AG08396 (cell line): Measurements from ENCODE around the gene GALE.

Experiments
- DNase-seq: peaks from one replicate; pipeline ENCODE4 v3.0.0; 2012; ENCODE audit warnings: low spot score, mixed read lengths

The GALE gene

DNA sequence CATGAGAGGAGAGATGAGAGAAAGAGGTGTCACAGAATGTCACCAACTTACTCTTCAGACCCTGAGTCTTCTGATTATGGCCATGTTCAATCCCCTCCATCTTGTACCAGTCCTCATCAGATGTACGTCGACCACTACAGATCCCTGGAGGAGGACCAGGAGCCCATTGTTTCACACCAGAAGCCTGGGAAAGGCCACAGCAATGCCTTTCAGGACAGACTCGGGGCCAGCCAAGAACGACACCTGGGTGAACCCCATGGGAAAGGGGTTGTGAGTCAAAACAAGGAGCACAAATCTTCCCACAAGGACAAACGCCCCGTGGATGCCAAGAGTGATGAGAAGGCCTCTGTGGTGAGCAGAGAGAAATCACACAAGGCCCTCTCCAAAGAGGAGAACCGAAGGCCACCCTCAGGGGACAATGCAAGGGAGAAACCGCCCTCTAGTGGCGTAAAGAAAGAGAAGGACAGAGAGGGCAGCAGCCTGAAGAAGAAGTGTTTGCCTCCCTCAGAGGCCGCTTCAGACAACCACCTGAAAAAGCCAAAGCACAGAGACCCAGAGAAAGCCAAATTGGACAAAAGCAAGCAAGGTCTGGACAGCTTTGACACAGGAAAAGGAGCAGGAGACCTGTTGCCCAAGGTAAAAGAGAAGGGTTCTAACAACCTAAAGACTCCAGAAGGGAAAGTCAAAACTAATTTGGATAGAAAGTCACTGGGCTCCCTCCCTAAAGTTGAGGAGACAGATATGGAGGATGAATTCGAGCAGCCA is 49.3 kb downstream of the GALE start:
- DNase-seq, result peak; percentile 74

DNA sequence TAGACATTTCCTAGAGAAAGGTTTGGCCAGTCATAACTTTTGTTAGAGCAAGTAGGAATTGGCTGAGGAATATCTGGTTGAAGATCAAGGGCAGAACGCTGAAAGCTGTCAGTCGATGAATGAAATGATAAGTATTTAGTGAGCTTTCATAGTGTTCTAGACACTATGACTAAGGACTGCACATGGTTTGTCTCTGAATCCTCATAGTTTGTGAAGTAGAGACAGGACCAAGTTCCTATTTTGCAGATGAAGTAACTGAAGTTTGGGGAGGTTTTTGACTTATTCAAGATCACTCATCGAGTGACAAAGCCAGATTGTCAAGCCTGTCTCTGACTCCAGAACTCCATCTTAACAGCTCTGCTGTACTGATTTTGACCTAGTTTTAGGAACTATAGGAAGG is 52.5 kb downstream of the GALE start:
- DNase-seq, result peak; percentile 23
